ENCODE measurements around the gene RHEX.
A peak's percentile ranks its signal among the peaks of the same experiment; 100 is the strongest.
"Not testable (repeated sequence)": the region's sequence is repeated elsewhere in the genome, so short reads cannot be mapped to it uniquely, and the experiment has no call there.

RHEX gene

GRCh38 chr1:206030191-206030590 is 22.8 kb upstream of the RHEX start:
- DNase-seq (ENCODE audit: low spot score), result no peak
- FAIRE-seq, result no peak

GRCh38 chr1:206030714-206031113 is 22.3 kb upstream of the RHEX start:
- FAIRE-seq, result no peak
- DNase-seq (ENCODE audit: low spot score), result peak; percentile 73

GRCh38 chr1:206032380-206033140 is 20.4 kb upstream of the RHEX start:
- FAIRE-seq, result no peak

GRCh38 chr1:206035027-206035426 is 17.9 kb upstream of the RHEX start:
- FAIRE-seq (no peak), DNase-seq (ENCODE audit: low spot score) (no peak)

More at GRCh38 chr1:206032380-206033140, 20.4 kb upstream of the RHEX start:
- DNase-seq (ENCODE audit: low spot score), result no peak

GRCh38 chr1:206036663-206037455 is 16.1 kb upstream of the RHEX start:
- FAIRE-seq (no peak), DNase-seq (ENCODE audit: low spot score) (no peak)

GRCh38 chr1:206037581-206037980 is 15.4 kb upstream of the RHEX start:
- DNase-seq (ENCODE audit: low spot score) (no peak), FAIRE-seq (no peak)

- no peak for FAIRE-seq
- no peak for DNase-seq (ENCODE audit: low spot score)
Measured at GRCh38 chr1:206039046-206039973, 13.7 kb upstream of the RHEX start.

GRCh38 chr1:206040328-206040727 is 12.6 kb upstream of the RHEX start:
- no peak for DNase-seq (ENCODE audit: low spot score)
- FAIRE-seq, result no peak

- no peak for FAIRE-seq
Measured at GRCh38 chr1:206041640-206042039, 11.3 kb upstream of the RHEX start.

GRCh38 chr1:206047271-206047670 is 5.7 kb upstream of the RHEX start:
- FAIRE-seq (no peak), DNase-seq (ENCODE audit: low spot score) (no peak)

More at GRCh38 chr1:206041640-206042039, 11.3 kb upstream of the RHEX start:
- no peak for DNase-seq (ENCODE audit: low spot score)

GRCh38 chr1:206048582-206048981 is 4.4 kb upstream of the RHEX start:
- FAIRE-seq (no peak), DNase-seq (ENCODE audit: low spot score) (no peak)

- DNase-seq (ENCODE audit: low spot score), result no peak
- FAIRE-seq, result no peak
Measured at GRCh38 chr1:206049293-206049692, 3.7 kb upstream of the RHEX start.

GRCh38 chr1:206049919-206050600 is 2.9 kb upstream of the RHEX start:
- no peak for FAIRE-seq
- DNase-seq (ENCODE audit: low spot score), result no peak

- DNase-seq (ENCODE audit: low spot score), result peak; percentile 28
- FAIRE-seq, result no peak
Measured at GRCh38 chr1:206050655-206051235, 2.2 kb upstream of the RHEX start.

- FAIRE-seq; DNase-seq (ENCODE audit: low spot score): not testable (repeated sequence)
Measured at GRCh38 chr1:206052231-206052865, 625 bp upstream of the RHEX start.

GRCh38 chr1:206053616-206054015 is 643 bp downstream of the RHEX start:
- not testable (repeated sequence) for FAIRE-seq; DNase-seq (ENCODE audit: low spot score)

GRCh38 chr1:206055069-206055625 is 2.2 kb downstream of the RHEX start:
- not testable (repeated sequence) for DNase-seq (ENCODE audit: low spot score); FAIRE-seq

GRCh38 chr1:206055639-206056323 is 2.8 kb downstream of the RHEX start:
- DNase-seq (ENCODE audit: low spot score); FAIRE-seq: not testable (repeated sequence)

All from urothelium cell line (cell line).